Brain microvascular endothelial cell (primary cell): Measurements from ENCODE around the gene SLFN12.
"Not testable (repeated sequence)": the region's sequence is repeated elsewhere in the genome, so short reads cannot be mapped to it uniquely, and the experiment has no call there.

ENCODE experiments used
- DNase-seq: peaks from one replicate; pipeline ENCODE4 v3.0.0-alpha.2; 2020
- H3K27ac ChIP-seq: fragments of 250-450 bp; sonication (Bioruptor Pico); 2 replicates; pipeline ENCODE4 v1.5.1; 2020; ENCODE audit warnings: mild to moderate bottlenecking, moderate library complexity
- H3K27me3 ChIP-seq: fragments of 250-450 bp; sonication (Bioruptor Pico); replicated peaks from 2 replicates; pipeline ENCODE4 v1.5.1; 2020; ENCODE audit warnings: mild to moderate bottlenecking
- H3K36me3 ChIP-seq: fragments of 250-450 bp; sonication (Bioruptor Pico); replicated peaks from 2 replicates; pipeline ENCODE4 v1.5.1; 2020; ENCODE audit warnings: mild to moderate bottlenecking
- H3K4me3 ChIP-seq: 2 replicates; pipeline ENCODE4 v1.5.1; 2011; ENCODE audit warnings: low read depth, mild to moderate bottlenecking, control low read depth, low read length, moderate library complexity
- in situ Hi-C: cut with HindIII; loops from 2 replicates; pipeline ENCODE4 v1.10.0; 2017; ENCODE audit warnings: low sequenced_read_pairs, low pct_ligation_motif_present
- TF ChIP-seq, protein P1 (sequence below): IDR thresholded peaks from 2 replicates; pipeline ENCODE4 v1.5.1; 2011; ENCODE audit warnings: low read depth, mild to moderate bottlenecking, moderate library complexity, low read length, control low read depth, inconsistent platforms; ENCODE audit errors: missing control alignments

SLFN12 gene

DNA sequence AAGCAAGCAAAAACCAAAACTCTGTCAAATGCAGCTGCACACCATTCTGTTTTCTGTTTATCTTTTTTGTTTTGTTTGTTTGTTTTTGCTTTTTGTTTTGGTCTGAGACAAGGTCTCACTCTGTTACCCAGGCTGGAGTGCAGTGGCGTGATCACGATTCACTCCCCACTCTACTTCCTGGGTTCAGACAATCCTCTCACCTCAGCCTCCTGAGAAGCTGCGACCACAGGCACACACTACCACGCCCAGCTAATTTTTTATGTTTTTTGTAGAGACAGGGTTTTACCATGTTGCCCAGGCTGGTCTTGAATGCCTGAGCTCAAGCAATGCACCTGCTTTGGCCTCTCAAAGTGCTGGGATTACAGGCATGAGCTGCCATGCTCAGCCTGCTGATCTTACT, 35.5 kb upstream of the SLFN12 start:
- TF ChIP-seq, protein P1, sequence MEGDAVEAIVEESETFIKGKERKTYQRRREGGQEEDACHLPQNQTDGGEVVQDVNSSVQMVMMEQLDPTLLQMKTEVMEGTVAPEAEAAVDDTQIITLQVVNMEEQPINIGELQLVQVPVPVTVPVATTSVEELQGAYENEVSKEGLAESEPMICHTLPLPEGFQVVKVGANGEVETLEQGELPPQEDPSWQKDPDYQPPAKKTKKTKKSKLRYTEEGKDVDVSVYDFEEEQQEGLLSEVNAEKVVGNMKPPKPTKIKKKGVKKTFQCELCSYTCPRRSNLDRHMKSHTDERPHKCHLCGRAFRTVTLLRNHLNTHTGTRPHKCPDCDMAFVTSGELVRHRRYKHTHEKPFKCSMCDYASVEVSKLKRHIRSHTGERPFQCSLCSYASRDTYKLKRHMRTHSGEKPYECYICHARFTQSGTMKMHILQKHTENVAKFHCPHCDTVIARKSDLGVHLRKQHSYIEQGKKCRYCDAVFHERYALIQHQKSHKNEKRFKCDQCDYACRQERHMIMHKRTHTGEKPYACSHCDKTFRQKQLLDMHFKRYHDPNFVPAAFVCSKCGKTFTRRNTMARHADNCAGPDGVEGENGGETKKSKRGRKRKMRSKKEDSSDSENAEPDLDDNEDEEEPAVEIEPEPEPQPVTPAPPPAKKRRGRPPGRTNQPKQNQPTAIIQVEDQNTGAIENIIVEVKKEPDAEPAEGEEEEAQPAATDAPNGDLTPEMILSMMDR = no peak
- DNase-seq = no peak
- H3K27ac ChIP-seq = no peak overlapping the region
- no peak overlapping the region for H3K4me3 ChIP-seq
- no peaks in the 10 kb centered on the region for H3K36me3 ChIP-seq
- in situ Hi-C loops = no loop called here
- peaks cover 7% of the 10 kb centered on the region for H3K27me3 ChIP-seq

DNA sequence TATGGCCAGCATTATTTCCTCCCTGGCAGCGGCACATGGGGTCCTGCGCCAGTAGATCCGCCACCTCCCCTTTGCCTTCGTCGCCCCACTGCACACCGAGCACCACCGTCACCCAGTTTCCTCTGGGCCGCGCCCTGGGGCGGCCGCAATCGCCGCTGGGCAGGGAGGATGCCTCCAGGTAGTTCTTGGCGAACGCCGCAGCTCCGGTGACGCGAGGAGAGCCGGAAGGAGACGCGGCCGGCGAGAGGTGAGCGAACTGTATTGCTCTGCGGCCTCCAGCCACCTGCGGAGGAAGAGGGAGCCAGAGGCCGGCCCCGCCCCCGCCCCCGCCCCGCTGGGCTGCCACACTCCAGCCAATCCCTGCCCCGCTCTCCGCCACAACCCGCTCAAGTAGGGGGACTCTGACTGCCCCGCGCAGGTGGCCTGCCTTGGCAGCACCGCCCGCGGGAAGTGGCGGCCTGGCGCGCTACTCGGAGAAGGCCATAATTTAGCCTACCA, 28.1 kb upstream of the SLFN12 start:
- H3K36me3 ChIP-seq = no peaks in the 10 kb centered on the region
- no peak overlapping the region for H3K27ac ChIP-seq
- no peak overlapping the region for H3K4me3 ChIP-seq
- TF ChIP-seq, protein P1 = no peak
- H3K27me3 ChIP-seq = peaks cover 50% of the 10 kb centered on the region
- DNase-seq = no peak
- in situ Hi-C loops = no loop called here

GRCh38 chr17:35454035-35454434, 21.7 kb upstream of the SLFN12 start:
- peaks cover 33% of the 10 kb centered on the region for H3K27me3 ChIP-seq
- in situ Hi-C loops, DNase-seq: not testable (repeated sequence)

GRCh38 chr17:35453171-35453570, 20.9 kb upstream of the SLFN12 start:
- TF ChIP-seq, protein P1 = no peak
- Histone ChIP-seq H3K36me3 (no peaks in the 10 kb centered on the region), H3K27ac (no peak overlapping the region), H3K4me3 (no peak overlapping the region), H3K27me3 (peaks cover 34% of the 10 kb centered on the region)
- DNase-seq = no peak
- in situ Hi-C loops = no loop called here

More at GRCh38 chr17:35454035-35454434, 21.7 kb upstream of the SLFN12 start:
- not testable (repeated sequence) for H3K36me3 ChIP-seq, H3K27ac ChIP-seq, H3K4me3 ChIP-seq

DNA sequence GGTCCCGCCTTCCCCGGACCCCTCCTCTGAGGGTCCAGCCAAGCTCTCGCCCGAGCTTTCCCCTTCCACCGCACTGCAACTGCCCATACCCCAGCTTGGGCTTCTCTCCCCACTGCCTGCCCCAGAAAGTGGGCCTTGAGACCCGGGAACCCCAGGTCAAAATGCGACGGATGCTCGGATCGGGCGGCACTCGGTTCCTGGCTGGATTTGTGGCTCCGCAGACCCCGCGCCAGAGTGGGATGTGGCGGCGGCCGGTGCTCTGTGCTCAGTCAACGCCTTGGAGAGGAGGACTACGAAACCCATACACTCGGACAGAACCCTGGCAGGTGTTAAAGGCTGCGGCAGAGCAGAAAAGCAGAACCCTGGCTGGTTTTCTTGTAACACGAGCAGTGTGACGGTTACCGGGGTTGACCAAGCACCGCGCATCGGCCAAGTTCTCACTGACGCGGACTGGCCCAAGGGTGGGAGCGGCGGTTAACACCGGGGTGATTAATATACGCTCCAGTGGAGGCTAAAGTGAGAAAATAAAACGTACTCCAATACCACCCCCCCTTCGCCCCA, 17.2 kb upstream of the SLFN12 start:
- no peak for DNase-seq
- no peaks in the 10 kb centered on the region for H3K36me3 ChIP-seq
- TF ChIP-seq, protein P1 = no peak
- H3K27ac ChIP-seq = no peak overlapping the region
- H3K4me3 ChIP-seq = peak overlapping the region; percentile 30
- H3K27me3 ChIP-seq = peaks cover 24% of the 10 kb centered on the region
- in situ Hi-C loops = no loop called here

- no peak overlapping the region for H3K27ac ChIP-seq
- H3K27me3 ChIP-seq = peaks cover 24% of the 10 kb centered on the region
- DNase-seq = no peak
- TF ChIP-seq, protein P1 = no peak
- in situ Hi-C loops = no loop called here
- H3K4me3 ChIP-seq = peak overlapping the region; percentile 61
- H3K36me3 ChIP-seq = no peaks in the 10 kb centered on the region
Observed at GRCh38 chr17:35448899-35449227, 16.6 kb upstream of the SLFN12 start.
